ENCODE data around the gene TRAPPC2. TPM values are rescaled to one million over a fixed set of nuclear protein-coding genes. Genes with fewer than 3 reads are reported as not detected.

The TRAPPC2 gene
- total and polyA plus RNA-seq, 8 donors, result 4.4 to 13.2 (median 8.9) TPM

DNA sequence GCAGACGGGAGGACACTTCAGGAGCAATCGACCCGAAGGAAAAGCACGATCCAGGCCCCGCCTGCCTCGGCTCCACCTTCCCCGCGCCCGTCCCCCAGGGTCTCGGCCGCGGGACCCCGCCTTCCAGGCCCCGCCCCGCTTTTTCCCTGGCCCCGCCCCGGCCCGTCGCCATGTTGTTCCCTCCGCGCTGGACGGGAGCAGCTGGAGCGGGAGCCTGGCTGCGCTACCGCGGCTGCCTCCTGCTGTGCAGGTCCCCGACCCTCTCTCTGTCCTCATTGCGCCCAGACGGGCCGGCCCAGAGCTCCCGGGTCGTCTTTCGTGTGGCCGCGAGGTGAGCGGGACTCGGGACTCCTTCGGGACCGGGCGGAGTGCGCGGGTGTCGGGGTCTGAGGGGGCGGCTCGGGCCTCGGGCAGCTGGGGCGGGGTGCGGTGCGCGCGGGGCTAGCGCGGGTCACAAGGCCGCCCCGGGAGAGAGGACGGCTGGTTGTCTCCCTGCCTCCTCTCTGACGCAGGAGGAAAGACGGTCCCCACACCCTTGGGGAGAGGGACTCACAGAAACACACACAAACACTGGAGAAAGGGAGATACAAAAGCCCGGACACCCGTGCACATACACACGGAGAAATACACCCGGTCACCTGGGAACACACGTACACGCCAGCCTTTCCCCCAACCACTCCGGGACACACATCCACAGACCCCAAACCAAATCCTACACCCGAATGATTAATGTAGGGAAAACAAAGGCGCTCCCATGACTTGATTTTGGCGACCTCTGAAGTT lies 45.3 kb downstream of the TRAPPC2 start, which contains the start of gene RAB9A:
TSS of gene RAB9A (plus strand) at position 171 of the 783 bp plus-strand sequence. CDS start 19,619 bp downstream, outside the sequence.
- Histone ChIP-seq H3K4me1 (peaks cover 0 to 15% (median 2%) of the 10 kb centered on the region in 3 donors), H3K9me3 (no peaks in the 10 kb centered on the region), H3K36me3 (no peaks in the 10 kb centered on the region), H3K27me3 (peaks cover 0 to 9% (median 0%) of the 10 kb centered on the region in 4 donors), H3K4me3 (peak within 1 kb of the TSS; percentile 66 to 78 (median 70)), H3K27ac (peak within 1 kb of the TSS; percentile 90 to 97 (median 94))
- ATAC-seq (peak; percentile 91 to 96 (median 94)), DNase-seq (peak; percentile 76 to 95 (median 90)), FAIRE-seq (no peak)
- TF ChIP-seq, protein P1, sequence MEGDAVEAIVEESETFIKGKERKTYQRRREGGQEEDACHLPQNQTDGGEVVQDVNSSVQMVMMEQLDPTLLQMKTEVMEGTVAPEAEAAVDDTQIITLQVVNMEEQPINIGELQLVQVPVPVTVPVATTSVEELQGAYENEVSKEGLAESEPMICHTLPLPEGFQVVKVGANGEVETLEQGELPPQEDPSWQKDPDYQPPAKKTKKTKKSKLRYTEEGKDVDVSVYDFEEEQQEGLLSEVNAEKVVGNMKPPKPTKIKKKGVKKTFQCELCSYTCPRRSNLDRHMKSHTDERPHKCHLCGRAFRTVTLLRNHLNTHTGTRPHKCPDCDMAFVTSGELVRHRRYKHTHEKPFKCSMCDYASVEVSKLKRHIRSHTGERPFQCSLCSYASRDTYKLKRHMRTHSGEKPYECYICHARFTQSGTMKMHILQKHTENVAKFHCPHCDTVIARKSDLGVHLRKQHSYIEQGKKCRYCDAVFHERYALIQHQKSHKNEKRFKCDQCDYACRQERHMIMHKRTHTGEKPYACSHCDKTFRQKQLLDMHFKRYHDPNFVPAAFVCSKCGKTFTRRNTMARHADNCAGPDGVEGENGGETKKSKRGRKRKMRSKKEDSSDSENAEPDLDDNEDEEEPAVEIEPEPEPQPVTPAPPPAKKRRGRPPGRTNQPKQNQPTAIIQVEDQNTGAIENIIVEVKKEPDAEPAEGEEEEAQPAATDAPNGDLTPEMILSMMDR (IDR thresholded peaks at IDR 0.05), result no peak
- intact Hi-C loops (cut with DNase I), result loop anchor here in 1 of 3 donors (10.0 kb wide), 1 partner anchor 46 kb away; the partner anchor contains the start of genes OFD1 and TRAPPC2
- WGBS, 2 donors, result 0 to 2% methylated on average over 68 of the region's 68 CpGs

DNA sequence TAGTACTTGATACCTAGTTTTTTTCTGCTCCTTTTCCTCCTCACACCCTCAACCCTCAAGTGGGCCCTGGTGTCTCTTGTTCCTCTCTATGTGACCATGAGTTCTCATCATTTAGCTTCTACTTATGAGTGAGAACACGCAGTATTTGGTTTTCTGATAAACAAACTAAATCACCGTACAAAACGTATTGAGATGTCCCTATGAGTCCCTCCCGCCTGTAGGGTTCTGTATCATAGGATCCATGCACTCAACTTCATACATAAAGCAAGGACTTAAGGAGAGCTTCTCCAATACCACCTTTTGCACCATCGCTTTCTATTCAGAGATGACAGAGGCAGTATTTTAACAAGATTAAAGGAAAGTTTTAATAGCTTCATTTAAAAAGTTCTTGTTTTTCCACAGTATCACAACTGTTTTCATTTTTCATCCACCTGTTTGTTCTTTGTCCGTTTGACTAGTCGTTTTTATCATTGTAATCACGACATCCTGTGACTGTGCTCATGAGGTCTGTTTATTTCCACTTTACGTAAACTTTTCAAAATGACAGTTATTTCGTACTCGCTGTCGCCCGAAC lies 45.9 kb downstream of the TRAPPC2 start:
- H3K27me3 ChIP-seq, result peaks cover 0 to 9% (median 0%) of the 10 kb centered on the region in 4 donors
- no peaks in the 10 kb centered on the region for H3K36me3 ChIP-seq
- FAIRE-seq (peak; percentile 90), ATAC-seq (peak in 1 of 4 donors; percentile 5), DNase-seq (no peak)
- TF ChIP-seq, protein P1 (IDR thresholded peaks at IDR 0.05), result no peak
- peak overlapping the region; percentile 66 to 78 (median 70) for H3K4me3 ChIP-seq
- H3K4me1 ChIP-seq, result peaks cover 0 to 10% (median 0%) of the 10 kb centered on the region in 3 donors
- 5 to 8% methylated on average over 13 of the region's 13 CpGs for WGBS, 2 donors
- intact Hi-C loops (cut with DNase I), result loop anchor here in 1 of 3 donors (10.0 kb wide), 1 partner anchor 46 kb away; the partner anchor contains the start of genes OFD1 and TRAPPC2
- no peaks in the 10 kb centered on the region for H3K9me3 ChIP-seq
- peak overlapping the region; percentile 90 to 97 (median 94) for H3K27ac ChIP-seq

DNA sequence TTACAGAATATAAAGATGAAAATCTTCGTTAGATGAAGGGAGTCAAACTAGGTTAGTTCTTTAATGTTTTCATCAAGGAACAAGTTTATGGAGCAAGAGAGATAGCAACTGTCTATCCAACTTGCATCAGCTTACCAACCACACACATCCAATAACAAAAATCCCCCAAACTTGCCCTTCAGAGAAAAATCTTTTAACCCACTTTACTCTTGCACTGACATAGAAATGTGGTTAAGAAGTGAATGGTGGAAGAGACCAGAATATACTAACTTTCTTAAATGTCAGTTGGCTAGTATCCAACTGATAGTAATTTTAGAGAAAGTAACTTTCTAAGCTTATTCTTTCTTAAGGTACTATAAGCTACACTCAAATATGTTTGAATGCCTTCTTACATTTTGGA lies 47.2 kb downstream of the TRAPPC2 start:
- Histone ChIP-seq H3K27me3 (peaks cover 0 to 9% (median 0%) of the 10 kb centered on the region in 4 donors), H3K4me3 (no peak overlapping the region), H3K9me3 (no peaks in the 10 kb centered on the region), H3K4me1 (peaks cover 0 to 6% (median 0%) of the 10 kb centered on the region in 3 donors), H3K27ac (no peak overlapping the region), H3K36me3 (no peaks in the 10 kb centered on the region)
- DNase-seq (no peak), FAIRE-seq (no peak), ATAC-seq (no peak)
- TF ChIP-seq, protein P1 (IDR thresholded peaks at IDR 0.05), result no peak
- WGBS, 2 donors, result 78 to 82% methylated on average over 1 of the region's 1 CpG
- intact Hi-C loops (cut with DNase I), result loop anchor here in 1 of 3 donors (10.0 kb wide), 1 partner anchor 48 kb away; the partner anchor contains the start of genes OFD1 and TRAPPC2

DNA sequence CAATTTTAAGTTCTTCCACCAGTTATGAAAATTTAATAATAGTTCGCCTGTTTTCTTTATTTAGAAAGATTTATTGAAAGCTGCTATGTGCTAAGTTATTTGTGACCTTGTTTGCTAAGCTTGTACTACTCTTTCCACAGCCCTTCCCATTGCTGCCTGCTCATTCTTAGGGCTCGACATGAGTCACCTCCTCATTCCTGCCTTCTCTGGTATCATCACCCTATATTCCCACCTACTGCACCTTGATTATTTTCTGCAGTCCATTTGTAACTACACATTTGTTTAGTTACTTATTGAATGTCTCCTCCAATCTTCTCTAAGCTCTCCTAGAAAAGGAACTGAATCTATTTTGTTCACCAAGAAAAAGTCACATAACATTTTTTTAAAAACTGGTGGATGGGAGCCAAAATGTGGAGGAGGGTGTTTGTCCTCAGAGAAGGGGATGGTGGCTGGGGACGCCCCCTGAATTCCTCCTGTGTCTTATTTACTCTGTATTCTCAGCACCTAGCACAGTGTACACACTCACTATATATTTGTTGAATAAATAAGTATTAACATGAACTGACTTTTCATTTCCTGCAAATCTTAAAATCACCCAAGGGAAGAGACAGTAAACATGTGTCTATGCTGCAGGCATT lies 49.2 kb downstream of the TRAPPC2 start:
- H3K36me3 ChIP-seq, result no peaks in the 10 kb centered on the region
- no peaks in the 10 kb centered on the region for H3K4me1 ChIP-seq
- 39 to 50% methylated on average over 3 of the region's 3 CpGs for WGBS, 2 donors
- H3K27me3 ChIP-seq, result peaks cover 0 to 9% (median 0%) of the 10 kb centered on the region in 4 donors
- no peaks in the 10 kb centered on the region for H3K9me3 ChIP-seq
- TF ChIP-seq, protein P1 (IDR thresholded peaks at IDR 0.05), result no peak
- FAIRE-seq (no peak), ATAC-seq (no peak), DNase-seq (no peak)
- H3K27ac ChIP-seq, result no peak overlapping the region
- intact Hi-C loops (cut with DNase I), result loop anchor here in 1 of 3 donors (10.0 kb wide), 1 partner anchor 50 kb away; the partner anchor contains the start of genes OFD1 and TRAPPC2
- H3K4me3 ChIP-seq, result no peak overlapping the region

Measured in pancreas (tissue), 10 donors.